Adrenal gland (tissue), 5 donors: ENCODE results near the gene PYGL.

Source experiments
- CTCF ChIP-seq, 6 experiments: fragments of 450-650 bp in 4 of 6; fragments of 200-600 bp in 2 of 6; sonication (generic) in 1 of 6; IDR thresholded peaks; 1 replicate in 5 of 6; 2 replicates in 1 of 6; pipeline versions ENCODE4 v1.5.1 to v1.8.0; 2016 to 2021; ENCODE audit warnings: antibody characterized with exemption in 6 of 6, mild to moderate bottlenecking in 2 of 6, moderate library complexity in 1 of 6
- POLR2A ChIP-seq, 2 donors: fragments of 450-650 bp; IDR thresholded peaks; one replicate each; pipeline ENCODE4 v1.6.1; 2017; ENCODE audit warnings: antibody characterized with exemption in 2 of 2, mild to moderate bottlenecking in 2 of 2, moderate library complexity in 1 of 2
- donor health status: DM: no; HTN: no; CAD: no.

DNA sequence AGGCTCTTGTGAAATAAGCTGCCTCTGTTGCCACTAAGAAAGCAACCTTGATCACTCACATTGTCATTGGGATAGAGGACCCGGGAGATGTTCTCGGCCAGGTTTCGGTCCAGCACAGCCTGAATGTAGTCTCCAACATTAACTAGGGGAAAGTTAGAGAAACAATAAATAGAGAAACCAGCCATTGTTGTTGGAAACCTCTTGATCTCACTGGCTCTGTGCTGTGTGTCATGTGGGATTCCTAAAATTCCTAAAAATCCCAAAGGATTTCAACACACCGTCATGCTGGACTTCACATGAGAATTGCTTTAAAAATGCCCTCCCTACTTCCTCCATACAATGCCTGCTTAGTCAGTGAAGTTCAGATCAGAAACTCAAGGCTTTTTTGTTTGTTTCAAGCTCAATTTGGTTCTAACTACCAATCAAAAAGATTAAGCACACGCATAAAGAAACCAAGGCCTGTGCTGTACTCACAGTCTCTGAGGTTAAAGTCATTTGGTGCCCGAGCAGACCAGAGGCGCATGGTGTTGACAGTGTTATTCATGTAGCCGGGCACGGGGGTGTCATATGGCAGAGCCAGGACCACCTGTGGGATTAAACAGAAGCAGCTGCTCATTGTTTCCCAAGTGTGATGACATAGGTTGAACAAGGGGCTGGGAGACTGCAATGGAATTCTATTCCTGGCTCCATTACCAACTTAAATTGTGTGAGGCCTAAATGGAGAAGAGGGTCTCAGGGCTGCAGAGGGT is 23.6 kb downstream of the PYGL start:
- TF ChIP-seq CTCF (IDR thresholded peaks at IDR 0.05) (no peak), POLR2A (IDR thresholded peaks at IDR 0.05) (no peak)
